A673 (cell line): ENCODE data around the gene AMH.

Experiments
- EZH2 ChIP-seq: fragments of 200-600 bp; sonication (generic); IDR thresholded peaks from 2 replicates; pipeline ENCODE4 v1.6.1; 2017; ENCODE audit warnings: borderline replicate concordance, low read depth, mild to moderate bottlenecking, mixed read lengths, antibody characterized with exemption, low read length; ENCODE audit not compliant: poor library complexity, severe bottlenecking
- TF ChIP-seq, protein P1 (sequence below): fragments of 300-800, 200-600 bp; sonication (generic); conservative IDR thresholded peaks from 2 replicates; pipeline ENCODE4 v1.5.1; 2017; ENCODE audit warnings: low read depth, mild to moderate bottlenecking, antibody characterized with exemption, low read length, moderate library complexity, mixed read lengths

DNA sequence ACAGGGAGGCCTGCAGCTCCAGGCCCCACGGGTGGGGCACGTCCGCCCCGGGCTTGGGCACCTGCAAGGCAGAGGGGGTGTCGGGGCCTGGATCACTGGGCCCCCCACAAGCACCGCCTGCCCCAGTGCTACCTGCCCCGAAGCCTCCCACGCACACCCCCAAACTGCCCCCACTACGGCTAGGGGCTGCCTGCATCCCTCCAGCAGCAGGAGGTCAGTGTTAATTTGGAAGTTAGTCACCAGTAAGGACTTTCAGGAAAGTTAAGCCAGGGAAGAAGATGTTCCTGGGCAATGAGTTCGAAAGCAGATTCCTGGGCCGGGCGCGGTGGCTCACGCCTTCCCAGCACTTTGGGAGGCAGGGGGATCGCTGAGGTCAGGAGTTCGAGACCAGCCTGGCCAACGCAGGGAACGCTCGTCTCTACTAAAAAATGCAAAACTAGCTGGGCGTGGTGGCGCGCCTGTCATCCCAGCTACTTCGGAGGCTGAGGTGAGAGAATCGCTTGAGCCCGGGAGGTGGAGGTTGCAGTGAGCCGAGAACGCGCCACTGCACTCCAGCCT is 27.4 kb downstream of the AMH start:
- TF ChIP-seq, protein P1, sequence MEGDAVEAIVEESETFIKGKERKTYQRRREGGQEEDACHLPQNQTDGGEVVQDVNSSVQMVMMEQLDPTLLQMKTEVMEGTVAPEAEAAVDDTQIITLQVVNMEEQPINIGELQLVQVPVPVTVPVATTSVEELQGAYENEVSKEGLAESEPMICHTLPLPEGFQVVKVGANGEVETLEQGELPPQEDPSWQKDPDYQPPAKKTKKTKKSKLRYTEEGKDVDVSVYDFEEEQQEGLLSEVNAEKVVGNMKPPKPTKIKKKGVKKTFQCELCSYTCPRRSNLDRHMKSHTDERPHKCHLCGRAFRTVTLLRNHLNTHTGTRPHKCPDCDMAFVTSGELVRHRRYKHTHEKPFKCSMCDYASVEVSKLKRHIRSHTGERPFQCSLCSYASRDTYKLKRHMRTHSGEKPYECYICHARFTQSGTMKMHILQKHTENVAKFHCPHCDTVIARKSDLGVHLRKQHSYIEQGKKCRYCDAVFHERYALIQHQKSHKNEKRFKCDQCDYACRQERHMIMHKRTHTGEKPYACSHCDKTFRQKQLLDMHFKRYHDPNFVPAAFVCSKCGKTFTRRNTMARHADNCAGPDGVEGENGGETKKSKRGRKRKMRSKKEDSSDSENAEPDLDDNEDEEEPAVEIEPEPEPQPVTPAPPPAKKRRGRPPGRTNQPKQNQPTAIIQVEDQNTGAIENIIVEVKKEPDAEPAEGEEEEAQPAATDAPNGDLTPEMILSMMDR, result no peak
- TF ChIP-seq EZH2, result no peak
